Fibroblast of lung (primary cell): ENCODE measurements around the gene HPSE2. TPM values are rescaled to one million over a fixed set of nuclear protein-coding genes. Genes with fewer than 3 reads are reported as not detected.

Experiments used
- DNase-seq, 2 donors: peaks; one replicate each; pipeline versions ENCODE4 v3.0.0 to v3.0.0-alpha.2; 2010; ENCODE audit warnings: low read depth in 2 of 2
- H2AFZ ChIP-seq: 2 replicates; pipeline ENCODE4 v1.5.1; 2012; ENCODE audit warnings: low read length, control low read depth, inconsistent platforms
- H3K27ac ChIP-seq: 2 replicates; pipeline ENCODE4 v1.5.1; 2011; ENCODE audit warnings: low read length, control low read depth; ENCODE audit not compliant: insufficient read depth
- H3K27me3 ChIP-seq: 2 replicates; pipeline ENCODE4 v1.5.1; 2011; ENCODE audit warnings: mild to moderate bottlenecking, low read length; ENCODE audit not compliant: control insufficient read depth, insufficient read depth
- H3K36me3 ChIP-seq: 2 replicates; pipeline ENCODE4 v1.5.1; 2011; ENCODE audit warnings: low read length; ENCODE audit not compliant: control insufficient read depth, insufficient read depth
- H3K4me1 ChIP-seq: 2 replicates; pipeline ENCODE4 v1.5.1; 2011; ENCODE audit warnings: low read length; ENCODE audit not compliant: control insufficient read depth, insufficient read depth; ENCODE audit errors: extremely low read depth
- H3K4me2 ChIP-seq: 2 replicates; pipeline ENCODE4 v1.5.1; 2011; ENCODE audit warnings: low read length, control low read depth; ENCODE audit not compliant: insufficient read depth; ENCODE audit errors: extremely low read depth
- H3K4me3 ChIP-seq, 4 experiments: fragments of 200-600 bp in 1 of 4; sonication (generic) in 1 of 4; replicated peaks in 1 of 4; 2 replicates each; pipeline ENCODE4 v1.5.1; 2011 to 2016; ENCODE audit warnings: low read length in 4 of 4, low read depth in 3 of 4, mild to moderate bottlenecking in 3 of 4, control low read depth in 2 of 4, inconsistent platforms in 1 of 4, mixed read lengths in 1 of 4; ENCODE audit not compliant: insufficient read depth in 1 of 4; ENCODE audit errors: control extremely low read depth in 1 of 4
- H3K79me2 ChIP-seq: 2 replicates; pipeline ENCODE4 v1.5.1; 2012; ENCODE audit warnings: mild to moderate bottlenecking, low read length, inconsistent platforms; ENCODE audit not compliant: control insufficient read depth, insufficient read depth
- H3K9ac ChIP-seq: 2 replicates; pipeline ENCODE4 v1.5.1; 2011; ENCODE audit warnings: mild to moderate bottlenecking, low read length, control low read depth; ENCODE audit not compliant: insufficient read depth
- H3K9me3 ChIP-seq: 2 replicates; pipeline ENCODE4 v1.5.1; 2012; ENCODE audit warnings: low read depth, low read length; ENCODE audit not compliant: control insufficient read depth, insufficient read depth
- H4K20me1 ChIP-seq: 2 replicates; pipeline ENCODE4 v1.5.1; 2011; ENCODE audit warnings: low read length; ENCODE audit not compliant: control insufficient read depth, insufficient read depth; ENCODE audit errors: extremely low read depth
- EZH2 ChIP-seq: IDR thresholded peaks from 2 replicates; pipeline ENCODE4 v1.5.1; 2012; ENCODE audit warnings: low read length, control low read depth, mild to moderate bottlenecking; ENCODE audit errors: missing control alignments
- polyA plus RNA-seq, 2 donors: library from polyadenylated mRNA; depleted of rRNA in 1 of 2; stranded (reverse) in 1 of 2; unstranded in 1 of 2; fragments of >200 nt; gene quantifications; 2 replicates each; pipeline ENCODE4 v1.2.1, GENCODE V29; 2011 to 2012; ENCODE audit warnings: missing spikeins in 1 of 2
- total RNA-seq: library from RNA; depleted of rRNA; stranded (reverse); fragments of >200 nt; gene quantifications from 2 replicates; pipeline ENCODE4 v1.2.1, GENCODE V29; 2014
- TF ChIP-seq, protein P1 (sequence below), 2 donors: IDR thresholded peaks in 1 of 2; conservative IDR thresholded peaks in 1 of 2; 1 replicate in 1 of 2; 2 replicates in 1 of 2; pipeline ENCODE4 v1.5.1; 2011 to 2012; ENCODE audit warnings: low read length in 2 of 2, control low read depth in 1 of 2, inconsistent platforms in 1 of 2, low read depth in 1 of 2, mild to moderate bottlenecking in 1 of 2

The HPSE2 gene
- total and polyA plus RNA-seq, 2 donors (not counting 1 experiment from before 2014, with no cell fraction given), result 0.02 to 0.17 TPM

- peak in 1 of 2 donors; percentile 10 for DNase-seq
These were observed 357.2 kb downstream of the HPSE2 start for GRCh38 chr10:98878418-98878817.

GRCh38 chr10:98861962-98862361, 373.7 kb downstream of the HPSE2 start:
- H3K36me3 ChIP-seq, result no peaks in the 10 kb centered on the region
- no peaks in the 10 kb centered on the region for H3K9me3 ChIP-seq
- no peak for DNase-seq
- H2AFZ ChIP-seq, result no peak overlapping the region
- H3K27me3 ChIP-seq, result no peaks in the 10 kb centered on the region
- no peak overlapping the region for H3K27ac ChIP-seq
- TF ChIP-seq EZH2, result no peak
- H3K4me3 ChIP-seq, result no peak overlapping the region
- H3K4me2 ChIP-seq, result no peak overlapping the region
- no peaks in the 10 kb centered on the region for H4K20me1 ChIP-seq
- H3K4me1 ChIP-seq, result no peaks in the 10 kb centered on the region
- H3K9ac ChIP-seq, result no peak overlapping the region
- no peaks in the 10 kb centered on the region for H3K79me2 ChIP-seq

More at GRCh38 chr10:98878418-98878817, 357.2 kb downstream of the HPSE2 start:
- Histone ChIP-seq H3K4me2 (no peak overlapping the region), H3K4me1 (peaks cover 8% of the 10 kb centered on the region), H2AFZ (no peak overlapping the region), H3K9ac (no peak overlapping the region), H3K27ac (no peak overlapping the region), H4K20me1 (no peaks in the 10 kb centered on the region), H3K27me3 (no peaks in the 10 kb centered on the region), H3K9me3 (no peaks in the 10 kb centered on the region), H3K4me3 (no peak overlapping the region), H3K79me2 (no peaks in the 10 kb centered on the region), H3K36me3 (no peaks in the 10 kb centered on the region)
- TF ChIP-seq EZH2, result no peak
- TF ChIP-seq, protein P1, sequence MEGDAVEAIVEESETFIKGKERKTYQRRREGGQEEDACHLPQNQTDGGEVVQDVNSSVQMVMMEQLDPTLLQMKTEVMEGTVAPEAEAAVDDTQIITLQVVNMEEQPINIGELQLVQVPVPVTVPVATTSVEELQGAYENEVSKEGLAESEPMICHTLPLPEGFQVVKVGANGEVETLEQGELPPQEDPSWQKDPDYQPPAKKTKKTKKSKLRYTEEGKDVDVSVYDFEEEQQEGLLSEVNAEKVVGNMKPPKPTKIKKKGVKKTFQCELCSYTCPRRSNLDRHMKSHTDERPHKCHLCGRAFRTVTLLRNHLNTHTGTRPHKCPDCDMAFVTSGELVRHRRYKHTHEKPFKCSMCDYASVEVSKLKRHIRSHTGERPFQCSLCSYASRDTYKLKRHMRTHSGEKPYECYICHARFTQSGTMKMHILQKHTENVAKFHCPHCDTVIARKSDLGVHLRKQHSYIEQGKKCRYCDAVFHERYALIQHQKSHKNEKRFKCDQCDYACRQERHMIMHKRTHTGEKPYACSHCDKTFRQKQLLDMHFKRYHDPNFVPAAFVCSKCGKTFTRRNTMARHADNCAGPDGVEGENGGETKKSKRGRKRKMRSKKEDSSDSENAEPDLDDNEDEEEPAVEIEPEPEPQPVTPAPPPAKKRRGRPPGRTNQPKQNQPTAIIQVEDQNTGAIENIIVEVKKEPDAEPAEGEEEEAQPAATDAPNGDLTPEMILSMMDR (conservative IDR thresholded peaks at IDR 0.05 in 1 of 2, IDR thresholded peaks at IDR 0.05 in 1 of 2; ENCODE audit: low read depth in 1 of 2, low read length in 2 of 2), result no peak

DNA sequence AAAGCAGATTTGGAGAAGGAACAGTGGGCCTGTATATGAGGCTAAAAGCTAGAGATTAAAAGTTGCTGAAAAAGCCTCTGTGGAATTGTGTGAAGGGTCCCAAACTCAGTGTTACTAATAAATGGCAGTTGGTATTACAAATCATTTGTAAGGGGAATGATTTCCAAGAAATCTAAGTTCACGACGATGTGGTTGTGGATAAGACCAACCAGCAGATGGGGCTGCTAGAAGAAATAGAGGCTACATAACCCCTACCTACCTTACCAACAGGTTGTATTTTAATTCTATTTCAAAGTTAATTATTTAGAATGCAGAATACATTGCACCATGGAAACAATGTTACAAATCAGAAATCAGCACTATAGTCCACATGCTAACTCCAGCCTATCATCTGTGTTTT, 377.1 kb downstream of the HPSE2 start:
- H3K9ac ChIP-seq, result no peak overlapping the region
- no peaks in the 10 kb centered on the region for H3K36me3 ChIP-seq
- TF ChIP-seq EZH2, result no peak
- TF ChIP-seq, protein P1 (conservative IDR thresholded peaks at IDR 0.05 in 1 of 2, IDR thresholded peaks at IDR 0.05 in 1 of 2; ENCODE audit: low read depth in 1 of 2, low read length in 2 of 2), result peak in 1 of 2 donors; percentile 31
- no peak overlapping the region for H3K4me2 ChIP-seq
- no peaks in the 10 kb centered on the region for H3K79me2 ChIP-seq
- DNase-seq, result peak in 1 of 2 donors; percentile 16
- H4K20me1 ChIP-seq, result no peaks in the 10 kb centered on the region
- no peaks in the 10 kb centered on the region for H3K4me1 ChIP-seq
- H2AFZ ChIP-seq, result no peak overlapping the region
- H3K27ac ChIP-seq, result no peak overlapping the region
- H3K27me3 ChIP-seq, result no peaks in the 10 kb centered on the region
- H3K9me3 ChIP-seq, result no peaks in the 10 kb centered on the region
- no peak overlapping the region for H3K4me3 ChIP-seq
